AG10803 (cell line): ENCODE data around the gene SEL1L2.
"Not testable (repeated sequence)": the region's sequence is repeated elsewhere in the genome, so short reads cannot be mapped to it uniquely, and the experiment has no call there.

Experiments used
- DNase-seq: peaks from one replicate; pipeline ENCODE4 v3.0.0; 2010; ENCODE audit warnings: low read depth
- H3K4me3 ChIP-seq: 2 replicates; pipeline ENCODE4 v1.5.1; 2011; ENCODE audit warnings: mild to moderate bottlenecking, low read length, control low read depth
- CTCF ChIP-seq: conservative IDR thresholded peaks from 2 replicates; pipeline ENCODE4 v1.5.1; 2011; ENCODE audit warnings: mild to moderate bottlenecking, low read length, control low read depth, inconsistent platforms

Gene SEL1L2

GRCh38 chr20:14000917-14001316, 10.5 kb upstream of the SEL1L2 start:
- no peak for TF ChIP-seq CTCF
- DNase-seq, result no peak

GRCh38 chr20:13996265-13996664, 5.9 kb upstream of the SEL1L2 start:
- TF ChIP-seq CTCF, result no peak
- no peak for DNase-seq
- H3K4me3 ChIP-seq, result peak overlapping the region; percentile 78

More at GRCh38 chr20:14000917-14001316, 10.5 kb upstream of the SEL1L2 start:
- H3K4me3 ChIP-seq, result no peak overlapping the region

- H3K4me3 ChIP-seq, result peak overlapping the region; percentile 78
- no peak for DNase-seq
- TF ChIP-seq CTCF, result no peak
These were observed 5.4 kb upstream of the SEL1L2 start for GRCh38 chr20:13995841-13996240.

GRCh38 chr20:13995086-13995665, 4.8 kb upstream of the SEL1L2 start, which contains the start of gene MACROD2:
Gene MACROD2 (plus strand): TSS chr20:13995516.
- peak; percentile 92 for DNase-seq
- peak within 1 kb of the TSS; percentile 78 for H3K4me3 ChIP-seq
- peak; percentile 14; the same call in 1 of the 2 replicates for TF ChIP-seq CTCF

GRCh38 chr20:13991955-13992354, 1.5 kb upstream of the SEL1L2 start:
- not testable (repeated sequence) for H3K4me3 ChIP-seq, DNase-seq

GRCh38 chr20:13991311-13991710, 897 bp upstream of the SEL1L2 start:
- DNase-seq, result no peak
- no peak for TF ChIP-seq CTCF
- no peak overlapping the region for H3K4me3 ChIP-seq

- no peak for DNase-seq
- no peak for TF ChIP-seq CTCF
- no peak overlapping the region for H3K4me3 ChIP-seq
These were observed 6.2 kb downstream of the SEL1L2 start for GRCh38 chr20:13984211-13984610.
